Coronary artery (tissue), 2 donors: ENCODE results near the gene COA4.
A peak's percentile ranks its signal among the peaks of the same experiment; 100 is the strongest.

Source experiments
- DNase-seq: peaks from one replicate; pipeline ENCODE4 v3.0.0-alpha.2; 2017; ENCODE audit warnings: low spot score
- H3K27ac ChIP-seq, 2 donors: fragments of 200-600 bp; sonication (generic); one replicate each; pipeline ENCODE4 v1.5.1; 2016 to 2019
- H3K4me3 ChIP-seq: fragments of 200-600 bp; sonication (generic); 2 replicates; pipeline ENCODE4 v1.5.1; 2016; ENCODE audit warnings: mild to moderate bottlenecking, moderate library complexity
- CTCF ChIP-seq: fragments of 200-600 bp; sonication (generic); IDR thresholded peaks from one replicate; pipeline ENCODE4 v1.5.1; 2019; ENCODE audit warnings: antibody characterized with exemption

Gene COA4

GRCh38 chr11:73876424-73877310 is at the start of gene COA4, which contains the start of gene PAAF1:
TSS of gene COA4 (minus strand) at chr11:73876846. CDS start at chr11:73873378, 3,468 bp downstream.
TSS of gene PAAF1 (plus strand) at chr11:73876999. CDS start at chr11:73877022, 23 bp downstream.
- peak; percentile 94 for DNase-seq
- TF ChIP-seq CTCF: no peak
- Histone ChIP-seq H3K4me3 (peak within 1 kb of the TSS; percentile 89), H3K27ac (peak within 1 kb of the TSS; percentile 60 to 85)

DNA sequence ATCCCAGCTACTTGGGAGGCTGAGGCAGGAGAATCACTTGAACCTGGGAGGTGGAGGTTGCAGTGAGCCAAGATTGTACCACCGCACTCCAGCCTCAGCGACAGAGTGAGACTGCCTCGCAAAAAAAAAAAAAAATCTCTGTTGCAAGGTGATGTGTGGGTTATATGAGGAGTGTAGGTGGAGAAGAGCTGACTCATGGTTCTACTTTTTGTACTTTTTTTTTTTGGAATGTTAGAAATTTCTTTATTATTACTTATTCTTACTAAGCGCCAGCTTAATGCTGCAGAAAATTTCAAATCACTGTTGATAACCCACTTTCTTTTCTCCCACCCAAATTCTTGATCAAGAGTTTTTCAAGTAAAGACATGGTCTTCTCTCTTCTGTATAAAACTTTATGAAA is 44.5 kb upstream of the COA4 start:
- Histone ChIP-seq H3K27ac (no peak overlapping the region), H3K4me3 (no peak overlapping the region)
- DNase-seq: no peak
- no peak for TF ChIP-seq CTCF

DNA sequence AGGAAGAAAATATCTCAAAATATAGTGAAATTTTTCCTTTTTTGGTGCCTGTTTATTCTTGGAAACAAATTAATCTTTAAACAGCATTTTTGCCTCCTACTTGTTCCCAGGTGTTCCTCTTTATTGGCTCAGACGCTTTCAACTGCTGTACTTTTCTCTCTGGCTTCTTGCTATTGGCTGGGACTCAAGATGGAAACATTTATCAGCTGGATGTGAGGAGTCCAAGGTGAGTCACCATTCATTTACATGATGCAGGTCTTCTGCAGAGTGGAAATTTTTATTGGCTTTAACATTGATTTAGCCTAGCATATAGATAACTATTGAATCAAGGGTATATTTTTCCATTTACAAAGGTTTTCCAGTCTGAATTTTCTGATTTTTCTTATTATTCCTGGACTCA is 39.8 kb upstream of the COA4 start:
- no peak overlapping the region for H3K4me3 ChIP-seq
- no peak for DNase-seq
- H3K27ac ChIP-seq: no peak overlapping the region
- TF ChIP-seq CTCF: no peak

GRCh38 chr11:73914284-73914683 is 37.6 kb upstream of the COA4 start:
- Histone ChIP-seq H3K4me3 (no peak overlapping the region), H3K27ac (no peak overlapping the region)
- TF ChIP-seq CTCF: no peak
- DNase-seq: no peak

GRCh38 chr11:73913472-73913871 is 36.8 kb upstream of the COA4 start:
- Histone ChIP-seq H3K27ac (no peak overlapping the region), H3K4me3 (no peak overlapping the region)
- no peak for TF ChIP-seq CTCF
- no peak for DNase-seq

DNA sequence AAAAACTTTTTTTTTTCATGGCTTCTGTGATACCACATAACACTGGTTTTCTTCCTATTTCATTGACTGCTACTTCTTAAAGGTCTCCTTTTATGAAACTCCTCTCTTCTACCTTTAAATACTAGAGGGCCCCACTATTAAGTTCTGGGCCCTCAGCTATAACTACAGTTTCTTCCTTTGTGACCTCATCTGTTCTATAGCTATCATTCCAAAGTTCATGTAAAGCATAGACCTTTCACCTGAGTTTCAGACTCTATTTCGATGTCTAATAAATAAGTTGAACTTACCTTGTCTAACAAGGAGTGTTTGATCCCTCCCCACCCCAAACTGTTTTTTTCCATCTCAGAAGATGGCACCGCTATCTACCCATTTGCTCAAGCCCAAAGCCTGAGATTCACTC is 35.4 kb upstream of the COA4 start:
- no peak for DNase-seq
- no peak overlapping the region for H3K4me3 ChIP-seq
- no peak for TF ChIP-seq CTCF
- no peak overlapping the region for H3K27ac ChIP-seq

- Histone ChIP-seq H3K27ac (no peak overlapping the region), H3K4me3 (no peak overlapping the region)
- no peak for DNase-seq
- TF ChIP-seq CTCF: no peak
These were observed 30.5 kb upstream of the COA4 start for GRCh38 chr11:73907191-73907590.
